GM12865 (cell line): ENCODE data around the gene ABTB2.
"Not testable (repeated sequence)": the region's sequence is repeated elsewhere in the genome, so short reads cannot be mapped to it uniquely, and the experiment has no call there.

Experiments used
- DNase-seq: peaks from one replicate; pipeline ENCODE4 v3.0.0; 2010; ENCODE audit warnings: low read depth
- H3K4me3 ChIP-seq: 2 replicates; pipeline ENCODE4 v1.5.1; 2011; ENCODE audit warnings: mild to moderate bottlenecking, low read depth, low read length, control low read depth
- CTCF ChIP-seq: IDR thresholded peaks from 2 replicates; pipeline ENCODE4 v1.5.1; 2011; ENCODE audit warnings: low read length, control low read depth, low read depth, inconsistent platforms; ENCODE audit not compliant: insufficient read depth; ENCODE audit errors: missing control alignments

The ABTB2 gene

DNA sequence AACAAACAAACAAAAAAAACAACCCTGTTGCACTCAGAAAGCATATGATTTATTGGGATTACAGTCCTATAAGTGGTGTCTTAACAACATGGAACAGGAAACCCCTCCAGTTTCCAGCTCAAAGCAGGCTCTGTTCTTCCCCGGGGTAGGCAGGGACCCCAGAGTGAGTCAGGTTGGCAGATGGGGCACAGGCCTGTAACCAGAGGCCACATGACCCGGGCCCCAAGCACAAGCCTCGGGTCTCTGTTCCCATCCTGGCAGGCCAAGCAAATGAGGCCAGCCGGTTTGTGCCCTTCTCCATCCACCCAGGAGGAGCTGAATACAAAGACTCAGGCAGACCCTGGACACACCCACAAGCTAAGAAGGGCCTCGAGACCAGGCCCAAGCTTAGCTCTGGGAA is 176.6 kb downstream of the ABTB2 start:
- no peak overlapping the region for H3K4me3 ChIP-seq
- no peak for TF ChIP-seq CTCF
- DNase-seq: no peak

DNA sequence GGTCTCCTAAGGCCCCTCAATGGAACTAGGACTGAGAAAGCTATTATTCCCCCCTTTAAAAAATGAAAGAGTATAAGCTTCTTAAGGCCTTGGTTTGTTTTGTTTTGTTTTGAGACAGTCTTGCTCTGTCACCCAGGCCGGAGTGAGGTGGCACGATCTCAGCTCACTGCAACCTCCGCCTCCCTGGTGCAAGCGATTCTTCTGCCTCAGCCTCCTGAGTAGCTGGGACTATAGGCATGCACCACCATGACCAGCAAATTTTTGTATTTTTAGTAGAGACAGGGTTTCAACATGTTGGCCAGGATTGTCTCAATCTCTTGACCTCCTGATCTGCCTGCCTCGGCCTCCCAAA is 177.0 kb downstream of the ABTB2 start:
- not testable (repeated sequence) for DNase-seq, H3K4me3 ChIP-seq

DNA sequence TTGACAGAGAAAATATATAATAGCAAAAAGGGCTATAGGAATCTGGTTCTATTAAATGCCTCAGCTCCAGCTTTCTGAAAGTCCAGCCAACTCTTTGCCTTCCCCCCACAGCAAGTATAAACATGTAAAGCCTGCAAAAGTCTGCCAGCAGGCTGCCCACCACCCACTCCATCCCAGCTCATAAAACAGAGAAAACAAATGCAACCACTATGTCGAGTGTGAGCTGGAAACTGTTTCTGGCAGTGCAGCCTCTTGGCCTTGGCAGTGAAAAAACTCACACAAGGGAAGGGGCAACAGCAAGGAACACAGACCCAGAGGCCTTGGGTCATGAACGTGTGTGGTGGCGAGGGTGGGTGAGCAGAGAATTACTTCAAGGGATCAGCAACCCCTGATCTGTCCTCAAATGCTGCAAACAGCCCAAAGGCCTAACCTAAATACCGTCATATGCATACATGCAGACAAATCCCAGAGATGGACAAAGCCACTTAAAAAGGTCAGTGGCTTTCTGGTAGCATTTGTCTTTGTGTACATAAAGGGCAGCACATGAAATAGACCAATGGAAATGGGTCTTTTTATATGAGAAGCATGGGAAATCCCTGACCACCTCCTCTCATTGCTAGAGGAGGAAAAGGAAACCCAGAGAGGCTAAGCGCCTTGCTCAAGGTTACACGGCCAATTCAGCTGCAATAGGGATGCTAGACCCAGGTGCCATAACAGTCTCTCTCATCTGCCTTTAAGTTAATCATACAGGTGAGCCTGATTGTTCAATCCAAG is 177.6 kb downstream of the ABTB2 start:
- DNase-seq: peak; percentile 64
- no peak for TF ChIP-seq CTCF

GRCh38 chr11:34179026-34179675 is 178.7 kb downstream of the ABTB2 start:
- no peak for TF ChIP-seq CTCF
- H3K4me3 ChIP-seq: no peak overlapping the region
- no peak for DNase-seq

More for the DNA sequence above, 177.6 kb downstream of the ABTB2 start:
- H3K4me3 ChIP-seq: no peak overlapping the region

- no peak for TF ChIP-seq CTCF
- H3K4me3 ChIP-seq: no peak overlapping the region
- DNase-seq: peak; percentile 26
Observed at GRCh38 chr11:34178209-34178821, 179.5 kb downstream of the ABTB2 start.

GRCh38 chr11:34176751-34177209 is 181.0 kb downstream of the ABTB2 start:
- no peak overlapping the region for H3K4me3 ChIP-seq
- no peak for DNase-seq
- TF ChIP-seq CTCF: no peak

GRCh38 chr11:34175284-34176019 is 182.4 kb downstream of the ABTB2 start:
- no peak for TF ChIP-seq CTCF
- peak; percentile 43 for DNase-seq
- no peak overlapping the region for H3K4me3 ChIP-seq
